ENCODE measurements around the gene ARHGAP4. TPM values are rescaled to one million over a fixed set of nuclear protein-coding genes. Genes with fewer than 3 reads are reported as not detected.

The ARHGAP4 gene
- total and polyA plus RNA-seq, 10 of the 15 experiments (the other 5 are each of a cell fraction or from before 2014, with no cell fraction given), result 0.71 to 120 (median 44.3) TPM

DNA sequence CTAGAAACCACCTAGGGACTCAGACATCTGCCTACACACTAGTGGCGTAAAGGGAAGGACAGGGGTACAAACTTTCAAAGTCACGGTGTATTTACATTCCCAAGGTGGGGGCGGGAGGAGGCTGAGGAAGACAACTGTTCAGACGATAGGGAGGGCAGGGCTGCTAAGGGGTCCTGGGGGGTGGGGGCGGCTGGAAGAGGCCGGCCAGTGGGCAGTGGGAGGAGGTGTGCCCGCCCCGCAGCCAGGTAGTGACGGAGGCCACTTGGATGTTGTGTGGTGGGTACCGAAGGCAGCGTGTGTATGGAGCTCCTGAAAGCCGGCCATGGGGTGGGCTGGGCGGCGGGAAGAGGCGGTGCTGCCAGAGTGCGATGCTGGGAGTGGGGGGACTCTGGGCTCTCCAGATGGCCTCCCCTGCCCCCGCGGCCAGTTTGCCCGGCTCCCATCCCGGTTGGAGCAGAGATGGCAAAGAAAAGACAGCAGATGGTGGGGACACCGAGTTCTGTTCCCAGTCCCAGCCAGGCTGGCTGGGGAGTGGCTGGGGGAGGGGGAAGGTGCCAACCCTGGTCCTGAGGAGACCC lies 64.2 kb downstream of the ARHGAP4 start:
- ChIA-PET RAD21 (ENCODE audit: unreplicated experiment) (no interaction called here), SMC1A (ENCODE audit: uncharacterized antibody, unreplicated experiment) (no interaction called here), POLR2A (no interaction called here), CTCF (no interaction called here)
- Histone ChIP-seq H2AFZ (ENCODE audit: control insufficient read depth, low read depth, low read length) (no peak overlapping the region), H3K27ac (ENCODE audit: control insufficient read depth, insufficient read depth) (no peak overlapping the region), H3K4me2 (ENCODE audit: control insufficient read depth, insufficient read depth) (no peak overlapping the region), H3K4me1 (ENCODE audit: control insufficient read depth, insufficient read depth, low read length) (no peaks in the 10 kb centered on the region), H3K27me3 (replicated peaks in 1 of 2; ENCODE audit: control insufficient read depth in 2 of 2, insufficient read depth in 2 of 2, low read length in 1 of 2) (no peaks in the 10 kb centered on the region; a peak in 1 of 4 replicates), H3K4me3 (no peak overlapping the region), H3K36me3 (ENCODE audit: control insufficient read depth in 2 of 2, insufficient read depth in 2 of 2, low read length in 1 of 2) (no peaks in the 10 kb centered on the region), H3K79me2 (ENCODE audit: control insufficient read depth, insufficient read depth, low read length) (no peaks in the 10 kb centered on the region), H3K9me3 (replicated peaks; ENCODE audit: control insufficient read depth, insufficient read depth, low read length) (no peaks in the 10 kb centered on the region), H4K20me1 (ENCODE audit: control insufficient read depth, insufficient read depth) (no peaks in the 10 kb centered on the region), H3K9ac (ENCODE audit: control insufficient read depth, insufficient read depth, low read length) (no peak overlapping the region)
- no TSS peak for BruUV-seq (replicated peaks)
- FAIRE-seq, result no peak
- no peak for DNase-seq (ENCODE audit: low read depth, low spot score)
- 52% methylated on average over 17 of the region's 21 CpGs for WGBS (ENCODE audit: insufficient coverage, insufficient replicate concordance, low lambda C conversion rate, missing lambda C conversion rate)
- in situ Hi-C loops (cut with MboI), result no loop called here
- intact Hi-C loops (cut with micrococcal nuclease; ENCODE audit: unreplicated experiment), result no loop called here
- TF ChIP-seq ZSCAN29 (IDR thresholded peaks at IDR 0.05) (no peak), BCL11A (IDR thresholded peaks at IDR 0.05; ENCODE audit: low read depth, low read length) (no peak), SMAD5 (IDR thresholded peaks at IDR 0.05; ENCODE audit: low read depth) (no peak), MEF2B (IDR thresholded peaks at IDR 0.05; ENCODE audit: partially characterized antibody, poor library complexity, severe bottlenecking) (no peak)
- TF ChIP-seq, protein P1, sequence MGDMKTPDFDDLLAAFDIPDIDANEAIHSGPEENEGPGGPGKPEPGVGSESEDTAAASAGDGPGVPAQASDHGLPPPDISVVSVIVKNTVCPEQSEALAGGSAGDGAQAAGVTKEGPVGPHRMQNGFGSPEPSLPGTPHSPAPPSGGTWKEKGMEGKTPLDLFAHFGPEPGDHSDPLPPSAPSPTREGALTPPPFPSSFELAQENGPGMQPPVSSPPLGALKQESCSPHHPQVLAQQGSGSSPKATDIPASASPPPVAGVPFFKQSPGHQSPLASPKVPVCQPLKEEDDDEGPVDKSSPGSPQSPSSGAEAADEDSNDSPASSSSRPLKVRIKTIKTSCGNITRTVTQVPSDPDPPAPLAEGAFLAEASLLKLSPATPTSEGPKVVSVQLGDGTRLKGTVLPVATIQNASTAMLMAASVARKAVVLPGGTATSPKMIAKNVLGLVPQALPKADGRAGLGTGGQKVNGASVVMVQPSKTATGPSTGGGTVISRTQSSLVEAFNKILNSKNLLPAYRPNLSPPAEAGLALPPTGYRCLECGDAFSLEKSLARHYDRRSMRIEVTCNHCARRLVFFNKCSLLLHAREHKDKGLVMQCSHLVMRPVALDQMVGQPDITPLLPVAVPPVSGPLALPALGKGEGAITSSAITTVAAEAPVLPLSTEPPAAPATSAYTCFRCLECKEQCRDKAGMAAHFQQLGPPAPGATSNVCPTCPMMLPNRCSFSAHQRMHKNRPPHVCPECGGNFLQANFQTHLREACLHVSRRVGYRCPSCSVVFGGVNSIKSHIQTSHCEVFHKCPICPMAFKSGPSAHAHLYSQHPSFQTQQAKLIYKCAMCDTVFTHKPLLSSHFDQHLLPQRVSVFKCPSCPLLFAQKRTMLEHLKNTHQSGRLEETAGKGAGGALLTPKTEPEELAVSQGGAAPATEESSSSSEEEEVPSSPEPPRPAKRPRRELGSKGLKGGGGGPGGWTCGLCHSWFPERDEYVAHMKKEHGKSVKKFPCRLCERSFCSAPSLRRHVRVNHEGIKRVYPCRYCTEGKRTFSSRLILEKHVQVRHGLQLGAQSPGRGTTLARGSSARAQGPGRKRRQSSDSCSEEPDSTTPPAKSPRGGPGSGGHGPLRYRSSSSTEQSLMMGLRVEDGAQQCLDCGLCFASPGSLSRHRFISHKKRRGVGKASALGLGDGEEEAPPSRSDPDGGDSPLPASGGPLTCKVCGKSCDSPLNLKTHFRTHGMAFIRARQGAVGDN (IDR thresholded peaks at IDR 0.05), result no peak
- ATAC-seq, result no peak

Data from GM12878 (cell line).